ENCODE measurements around the gene DMBX1. TPM values are rescaled to one million over a fixed set of nuclear protein-coding genes. Genes with fewer than 3 reads are reported as not detected.

Gene DMBX1
- total and polyA plus RNA-seq, 9 of the 15 experiments (the other 6 are each of a cell fraction or from before 2014, with no cell fraction given), result 0.25 to 4.3 (median 1.0) TPM

GRCh38 chr1:46445773-46446256 lies 43.8 kb upstream of the DMBX1 start (continued):
- TF ChIP-seq REST (IDR thresholded peaks at IDR 0.05; ENCODE audit: borderline replicate concordance), result peak; percentile 5; the same call in 1 of the 2 replicates
- TF ChIP-seq REST (CRISPR knock-in tag; IDR thresholded peaks at IDR 0.05; ENCODE audit: low read depth), result no peak
- TF ChIP-seq KLF13 (tag; IDR thresholded peaks at IDR 0.05; ENCODE audit: borderline replicate concordance, low read depth), result no peak
- no peak for TF ChIP-seq KAT7 (CRISPR knock-in tag; IDR thresholded peaks at IDR 0.05; ENCODE audit: borderline replicate concordance)
